Left lung (tissue), 10 donors: ENCODE data around the gene VWC2L. TPM values are rescaled to one million over a fixed set of nuclear protein-coding genes. Genes with fewer than 3 reads are reported as not detected.

Experiments
- ATAC-seq: fragments of 200-7000 bp; cut with Tn5 transposase; one replicate; pipeline ENCODE4 v1.9.1; 2020; ENCODE audit warnings: moderate library complexity
- DNase-seq, 4 donors: peaks; one replicate each; pipeline ENCODE4 v3.0.0-alpha.2; 2013 to 2020
- H3K27ac ChIP-seq, 2 donors: fragments of 200-600 bp; sonication (generic) in 1 of 2; one replicate each; pipeline versions ENCODE4 v1.5.0 to v1.8.0; 2020 to 2021
- H3K27me3 ChIP-seq, 2 donors: fragments of 200-600 bp; sonication (generic) in 1 of 2; one replicate each; pipeline versions ENCODE4 v1.5.0 to v1.8.0; 2020 to 2021
- H3K36me3 ChIP-seq, 2 donors: fragments of 200-600 bp; sonication (generic) in 1 of 2; one replicate each; pipeline versions ENCODE4 v1.5.0 to v1.8.0; 2020 to 2021
- H3K4me1 ChIP-seq, 2 donors: fragments of 200-600 bp; one replicate each; pipeline ENCODE4 v1.8.0; 2021
- H3K4me3 ChIP-seq, 2 donors: fragments of 200-600 bp; sonication (generic) in 1 of 2; one replicate each; pipeline versions ENCODE4 v1.5.0 to v1.8.0; 2020 to 2021; ENCODE audit warnings: mild to moderate bottlenecking in 1 of 2
- H3K9me3 ChIP-seq, 2 donors: fragments of 200-600 bp; sonication (generic) in 1 of 2; one replicate each; pipeline versions ENCODE4 v1.5.0 to v1.8.0; 2020 to 2021
- intact Hi-C, 2 donors: fragments of 100-400 bp; cut with DNase I; formaldehyde crosslinking; loops; one replicate each; pipeline versions ENCODE4 v1.11.2 to v1.14.2; 2022
- polyA plus RNA-seq, 6 donors: library from polyadenylated mRNA; unstranded; fragments of 120-200 nt; gene quantifications; one replicate each; pipeline ENCODE4 v1.2.1, GENCODE V29; 2013; ENCODE audit not compliant: insufficient read length in 6 of 6
- total RNA-seq, 2 donors: library from RNA; stranded (reverse); fragmentation: NEBNext Ultra II Directional; extraction: Animal tissue kit (Norgen Biotek cat#: 25700); gene quantifications; one replicate each; pipeline ENCODE4 v1.2.1, GENCODE V29; 2021
- TF ChIP-seq, protein P1 (sequence below), 2 donors: fragments of 200-600 bp; sonication (generic) in 1 of 2; IDR thresholded peaks; one replicate each; pipeline versions ENCODE4 v1.5.0 to v1.8.0; 2021; ENCODE audit warnings: antibody characterized with exemption in 2 of 2
- donor health status: DM: no; HTN: yes; CAD: no.
- donor health status: DM: no; HTN: no; CAD: no.

VWC2L gene
- total and polyA plus RNA-seq, 8 donors: 0.06 TPM; not detected in 6

DNA sequence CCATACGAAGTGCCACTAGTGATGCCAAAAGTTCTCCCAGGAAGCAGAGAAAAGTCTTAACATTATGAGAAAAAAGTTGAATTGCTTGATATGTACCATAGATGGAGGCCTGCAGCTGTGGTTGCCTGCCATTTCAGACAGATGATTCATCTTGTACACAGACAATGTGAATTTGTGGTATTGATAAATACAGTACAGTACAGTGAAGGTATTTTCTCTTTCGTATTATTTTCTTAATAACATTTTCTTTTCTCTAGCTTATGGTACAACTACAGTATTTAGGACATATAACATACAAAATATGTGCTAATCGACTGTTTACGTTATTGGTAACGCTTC lies 33.6 kb upstream of the VWC2L start:
- H3K36me3 ChIP-seq: no peaks in the 10 kb centered on the region
- no peaks in the 10 kb centered on the region for H3K4me1 ChIP-seq
- TF ChIP-seq, protein P1, sequence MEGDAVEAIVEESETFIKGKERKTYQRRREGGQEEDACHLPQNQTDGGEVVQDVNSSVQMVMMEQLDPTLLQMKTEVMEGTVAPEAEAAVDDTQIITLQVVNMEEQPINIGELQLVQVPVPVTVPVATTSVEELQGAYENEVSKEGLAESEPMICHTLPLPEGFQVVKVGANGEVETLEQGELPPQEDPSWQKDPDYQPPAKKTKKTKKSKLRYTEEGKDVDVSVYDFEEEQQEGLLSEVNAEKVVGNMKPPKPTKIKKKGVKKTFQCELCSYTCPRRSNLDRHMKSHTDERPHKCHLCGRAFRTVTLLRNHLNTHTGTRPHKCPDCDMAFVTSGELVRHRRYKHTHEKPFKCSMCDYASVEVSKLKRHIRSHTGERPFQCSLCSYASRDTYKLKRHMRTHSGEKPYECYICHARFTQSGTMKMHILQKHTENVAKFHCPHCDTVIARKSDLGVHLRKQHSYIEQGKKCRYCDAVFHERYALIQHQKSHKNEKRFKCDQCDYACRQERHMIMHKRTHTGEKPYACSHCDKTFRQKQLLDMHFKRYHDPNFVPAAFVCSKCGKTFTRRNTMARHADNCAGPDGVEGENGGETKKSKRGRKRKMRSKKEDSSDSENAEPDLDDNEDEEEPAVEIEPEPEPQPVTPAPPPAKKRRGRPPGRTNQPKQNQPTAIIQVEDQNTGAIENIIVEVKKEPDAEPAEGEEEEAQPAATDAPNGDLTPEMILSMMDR (IDR thresholded peaks at IDR 0.05): no peak
- H3K27ac ChIP-seq: no peak overlapping the region
- DNase-seq: no peak
- ATAC-seq: no peak
- no peak overlapping the region for H3K4me3 ChIP-seq
- intact Hi-C loops: no loop called here
- no peaks in the 10 kb centered on the region for H3K27me3 ChIP-seq
- H3K9me3 ChIP-seq: no peaks in the 10 kb centered on the region

- Histone ChIP-seq H3K27ac (no peak overlapping the region), H3K4me3 (no peak overlapping the region), H3K36me3 (no peaks in the 10 kb centered on the region), H3K4me1 (no peaks in the 10 kb centered on the region), H3K9me3 (no peaks in the 10 kb centered on the region), H3K27me3 (no peaks in the 10 kb centered on the region)
- no peak for DNase-seq
- intact Hi-C loops: no loop called here
- TF ChIP-seq, protein P1 (IDR thresholded peaks at IDR 0.05): no peak
- ATAC-seq: no peak
Observed at GRCh38 chr2:214378455-214379103, 32.3 kb upstream of the VWC2L start.

GRCh38 chr2:214379227-214379626 lies 31.6 kb upstream of the VWC2L start:
- TF ChIP-seq, protein P1 (IDR thresholded peaks at IDR 0.05): no peak
- H3K4me1 ChIP-seq: no peaks in the 10 kb centered on the region

GRCh38 chr2:214380681-214381080 lies 30.2 kb upstream of the VWC2L start:
- DNase-seq: no peak
- Histone ChIP-seq H3K9me3 (peaks cover 0 to under 1% of the 10 kb centered on the region in 2 donors), H3K27ac (no peak overlapping the region), H3K36me3 (no peaks in the 10 kb centered on the region), H3K27me3 (no peaks in the 10 kb centered on the region), H3K4me1 (no peaks in the 10 kb centered on the region), H3K4me3 (no peak overlapping the region)
- intact Hi-C loops: no loop called here
- TF ChIP-seq, protein P1 (IDR thresholded peaks at IDR 0.05): no peak
- ATAC-seq: no peak

More at GRCh38 chr2:214379227-214379626, 31.6 kb upstream of the VWC2L start:
- DNase-seq (no peak), ATAC-seq (no peak)
- intact Hi-C loops: no loop called here
- no peaks in the 10 kb centered on the region for H3K36me3 ChIP-seq
- H3K9me3 ChIP-seq: no peaks in the 10 kb centered on the region
- H3K27ac ChIP-seq: no peak overlapping the region
- no peaks in the 10 kb centered on the region for H3K27me3 ChIP-seq
- no peak overlapping the region for H3K4me3 ChIP-seq

GRCh38 chr2:214382229-214382628 lies 28.6 kb upstream of the VWC2L start:
- no peaks in the 10 kb centered on the region for H3K27me3 ChIP-seq
- no peaks in the 10 kb centered on the region for H3K4me1 ChIP-seq
- DNase-seq (no peak), ATAC-seq (no peak)
- peaks cover 0 to 2% of the 10 kb centered on the region in 2 donors for H3K9me3 ChIP-seq
- no peaks in the 10 kb centered on the region for H3K36me3 ChIP-seq
- H3K4me3 ChIP-seq: no peak overlapping the region
- TF ChIP-seq, protein P1 (IDR thresholded peaks at IDR 0.05): no peak
- intact Hi-C loops: no loop called here
- no peak overlapping the region for H3K27ac ChIP-seq
